ENCODE measurements around the gene SUSD1. TPM values are rescaled to one million over a fixed set of nuclear protein-coding genes. Genes with fewer than 3 reads are reported as not detected.
"Not testable (repeated sequence)": the region's sequence is repeated elsewhere in the genome, so short reads cannot be mapped to it uniquely, and the experiment has no call there.

SUSD1 gene
- total RNA-seq, 1 experiment from 2014 or later = 2.1 TPM

GRCh38 chr9:112097712-112098688, 77.1 kb downstream of the SUSD1 start:
- peak; percentile 66 for DNase-seq (ENCODE audit: low read depth)

DNA sequence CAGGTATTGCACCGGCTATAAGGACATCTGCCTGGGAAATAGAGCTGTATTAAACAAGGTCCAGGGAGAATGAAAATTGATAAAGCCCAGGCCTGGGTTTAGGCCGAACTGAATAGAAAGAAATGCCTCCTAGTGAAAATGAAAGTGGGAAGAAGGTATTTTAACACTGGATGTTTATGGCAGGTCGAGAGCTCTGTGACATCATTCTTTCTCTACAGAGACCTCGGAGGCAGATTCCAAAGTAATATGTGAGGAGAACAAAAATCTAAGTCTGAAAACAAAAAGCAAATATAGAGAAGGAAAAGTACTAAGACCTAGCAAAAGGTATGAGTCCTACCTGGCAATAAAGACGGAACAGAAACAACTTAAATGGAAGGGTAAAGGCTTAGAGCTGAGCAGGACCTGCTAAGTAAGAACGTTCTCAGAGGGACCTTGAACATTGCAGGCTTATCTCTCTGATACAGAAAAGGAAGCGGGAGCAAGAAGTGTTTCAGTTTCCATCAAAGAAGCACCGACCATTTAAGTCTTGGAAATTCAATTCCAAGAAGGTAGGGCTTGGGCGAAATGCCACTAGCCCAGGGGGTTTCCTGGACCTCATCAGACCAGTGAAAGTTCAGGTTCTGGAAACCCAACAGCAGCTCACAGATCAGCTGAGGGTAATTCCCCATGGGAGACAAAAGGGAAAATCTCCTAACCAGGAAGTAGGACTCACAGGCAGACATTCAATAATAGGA, 80.0 kb downstream of the SUSD1 start:
- no peak for DNase-seq (ENCODE audit: low read depth)

DNA sequence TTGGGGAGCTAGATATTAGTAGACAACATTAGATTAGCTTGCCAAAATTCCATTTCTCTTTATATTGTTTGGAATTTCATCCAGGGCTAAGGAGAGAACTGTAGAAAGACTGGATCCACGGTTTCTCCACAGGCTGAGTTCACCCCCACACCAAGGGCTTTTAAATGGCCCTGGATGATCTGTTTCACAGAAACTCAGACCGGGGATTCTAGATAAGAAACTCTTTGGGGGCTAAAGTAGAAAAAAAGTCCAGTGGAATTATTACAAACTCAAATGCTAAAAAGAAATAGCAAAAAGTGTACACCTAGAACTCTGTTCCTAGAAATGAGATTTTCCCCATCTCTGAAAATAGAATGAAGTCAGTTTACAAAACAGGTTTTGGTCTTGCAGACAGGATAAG, 80.9 kb downstream of the SUSD1 start:
- no peak for DNase-seq (ENCODE audit: low read depth)

GRCh38 chr9:112093870-112094216, 81.3 kb downstream of the SUSD1 start:
- DNase-seq (ENCODE audit: low read depth) = no peak

GRCh38 chr9:112093147-112093869, 81.8 kb downstream of the SUSD1 start:
- no peak for DNase-seq (ENCODE audit: low read depth)

GRCh38 chr9:112091810-112092209, 83.3 kb downstream of the SUSD1 start:
- no peak for DNase-seq (ENCODE audit: low read depth)

- DNase-seq (ENCODE audit: low read depth) = no peak
Measured at GRCh38 chr9:112087506-112087905, 87.6 kb downstream of the SUSD1 start.

- DNase-seq (ENCODE audit: low read depth) = no peak
Measured at GRCh38 chr9:112086627-112087026, 88.5 kb downstream of the SUSD1 start.

- no peak for DNase-seq (ENCODE audit: low read depth)
Measured at GRCh38 chr9:112084907-112085306, 90.2 kb downstream of the SUSD1 start.

GRCh38 chr9:112084334-112084733, 90.8 kb downstream of the SUSD1 start:
- DNase-seq (ENCODE audit: low read depth) = no peak

- DNase-seq (ENCODE audit: low read depth) = no peak
Measured at GRCh38 chr9:112081918-112082729, 93.0 kb downstream of the SUSD1 start.

DNA sequence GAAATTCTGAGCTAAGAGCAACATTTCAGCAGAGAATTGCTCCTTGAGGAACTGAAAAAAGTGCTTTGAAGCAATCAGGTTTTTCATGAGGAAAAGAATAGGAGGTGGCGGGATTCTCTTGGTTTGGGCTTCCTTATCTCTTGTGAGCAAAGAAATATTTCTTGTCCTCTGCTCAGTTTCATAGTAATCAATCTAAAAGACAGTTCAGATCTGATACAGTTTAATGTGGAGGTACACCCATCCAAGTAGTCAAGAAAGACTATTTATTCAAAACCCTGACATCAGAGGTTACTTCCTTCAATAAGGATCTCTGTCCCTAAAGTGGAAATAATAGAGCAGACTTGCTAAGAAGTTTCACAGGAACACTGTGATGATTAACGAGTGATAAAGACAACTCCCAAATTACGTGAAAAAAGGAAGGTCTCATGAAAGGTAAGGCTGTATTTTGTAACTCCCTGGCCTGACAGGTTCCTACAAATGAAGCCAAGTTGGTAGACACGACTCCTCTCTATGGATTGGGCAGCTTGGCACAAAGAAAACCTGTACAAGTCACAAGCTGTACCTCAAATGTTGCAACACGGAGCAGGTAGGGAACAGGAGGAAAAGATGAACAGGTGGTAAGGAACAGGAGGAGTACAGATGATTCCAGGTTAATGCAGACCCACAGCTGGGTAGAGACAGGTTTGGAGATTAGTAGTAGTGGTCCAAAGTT, 94.1 kb downstream of the SUSD1 start:
- DNase-seq (ENCODE audit: low read depth) = no peak

DNA sequence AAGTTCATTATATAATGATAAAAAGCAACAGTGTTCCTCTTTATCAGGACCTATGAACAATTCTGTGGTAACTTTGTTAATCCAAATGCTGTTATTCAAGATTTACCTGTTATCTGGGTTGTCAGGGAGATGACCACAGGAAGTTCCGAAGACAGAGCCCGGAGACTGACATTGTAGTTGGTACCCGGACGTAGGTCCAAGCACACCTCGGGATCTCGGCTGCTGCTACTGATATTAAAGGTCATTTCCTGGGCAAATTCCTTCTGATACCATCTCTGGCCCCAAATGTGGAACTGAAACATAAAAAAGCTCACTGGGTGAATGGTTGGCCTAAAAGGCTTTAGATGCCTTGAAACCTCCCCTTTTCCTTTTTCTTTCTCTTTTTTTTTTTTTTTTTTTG, 96.7 kb downstream of the SUSD1 start:
- DNase-seq (ENCODE audit: low read depth) = no peak

- no peak for DNase-seq (ENCODE audit: low read depth)
Measured at GRCh38 chr9:112076814-112077213, 98.3 kb downstream of the SUSD1 start.

DNA sequence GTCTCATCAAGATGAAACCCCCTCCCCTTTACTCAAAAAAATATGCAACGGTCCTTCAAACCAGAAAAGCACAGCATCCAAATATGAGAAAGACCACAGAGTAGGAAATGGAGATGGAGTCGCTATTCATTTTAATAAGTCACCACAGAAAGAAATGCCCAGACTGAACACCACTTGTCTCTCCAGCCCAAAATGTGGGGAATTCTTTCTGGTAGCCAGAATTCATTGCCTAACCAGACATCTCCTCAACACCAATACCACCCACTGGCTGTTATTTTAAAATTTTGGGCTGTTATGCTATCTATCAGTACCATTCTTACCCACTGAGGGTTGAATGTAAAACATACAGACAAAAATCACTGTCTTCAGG, 100.1 kb downstream of the SUSD1 start:
- no peak for DNase-seq (ENCODE audit: low read depth)

DNA sequence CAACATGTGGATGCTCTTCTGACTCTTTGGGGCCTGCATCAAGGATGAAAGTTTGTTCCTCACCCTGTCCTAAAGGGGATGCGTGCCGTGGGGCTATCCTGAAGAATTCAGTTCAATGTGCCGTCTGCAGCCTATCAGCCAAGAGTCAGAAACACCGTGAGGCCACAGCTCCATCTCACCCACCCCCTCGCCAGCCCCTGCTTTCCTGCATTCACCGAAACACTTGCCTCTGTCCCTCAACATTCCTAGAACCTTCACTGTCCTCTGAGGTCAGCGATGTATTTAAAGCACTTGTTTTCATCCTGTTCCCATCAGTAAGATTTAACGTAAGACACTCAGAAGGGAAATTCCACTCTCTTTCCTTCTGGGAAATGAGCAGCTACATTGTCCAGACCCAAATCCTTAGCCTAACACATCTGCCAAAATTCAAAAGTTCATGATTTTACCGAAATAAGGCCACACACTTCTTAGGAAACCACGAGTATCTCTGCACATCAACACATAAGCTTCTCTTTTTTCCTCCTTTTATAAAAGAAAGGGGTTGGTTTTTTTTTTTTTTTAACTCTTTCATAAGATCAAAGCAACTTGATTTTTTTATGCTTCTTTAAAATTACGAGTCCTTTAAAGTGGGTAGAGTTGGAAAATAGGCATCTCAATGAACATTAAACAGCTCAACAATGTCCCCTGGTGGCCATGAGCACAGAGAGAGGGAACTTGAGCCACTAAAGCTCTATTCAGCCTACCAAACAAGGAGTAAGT, 100.7 kb downstream of the SUSD1 start:
- peak; percentile 85 for DNase-seq (ENCODE audit: low read depth)

DNA sequence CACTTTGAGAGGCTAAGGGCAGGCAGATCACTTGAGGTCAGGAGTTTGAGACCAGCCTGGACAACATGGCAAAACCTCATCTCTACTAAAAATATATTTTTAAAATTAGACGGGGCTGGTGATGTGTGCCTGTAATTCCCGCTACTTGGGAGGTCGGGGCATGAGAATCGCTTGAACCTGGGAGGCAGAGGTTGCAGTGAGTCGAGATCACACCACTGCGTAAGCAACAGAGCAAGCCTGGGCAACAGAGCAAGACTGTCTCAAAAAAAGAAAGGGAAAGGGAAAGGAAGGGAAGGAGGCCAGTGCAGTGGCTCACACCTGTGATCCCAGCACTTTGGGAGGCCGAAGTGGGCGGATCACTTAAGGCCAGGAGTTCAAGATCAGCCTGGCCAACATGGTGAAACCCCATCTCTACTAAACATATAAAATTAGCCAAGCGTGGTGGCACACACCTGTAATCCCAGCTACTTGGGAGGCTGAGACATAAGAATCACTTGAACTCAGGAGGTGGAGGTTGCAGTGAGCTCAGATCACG, 101.4 kb downstream of the SUSD1 start:
- not testable (repeated sequence) for DNase-seq (ENCODE audit: low read depth)

DNA sequence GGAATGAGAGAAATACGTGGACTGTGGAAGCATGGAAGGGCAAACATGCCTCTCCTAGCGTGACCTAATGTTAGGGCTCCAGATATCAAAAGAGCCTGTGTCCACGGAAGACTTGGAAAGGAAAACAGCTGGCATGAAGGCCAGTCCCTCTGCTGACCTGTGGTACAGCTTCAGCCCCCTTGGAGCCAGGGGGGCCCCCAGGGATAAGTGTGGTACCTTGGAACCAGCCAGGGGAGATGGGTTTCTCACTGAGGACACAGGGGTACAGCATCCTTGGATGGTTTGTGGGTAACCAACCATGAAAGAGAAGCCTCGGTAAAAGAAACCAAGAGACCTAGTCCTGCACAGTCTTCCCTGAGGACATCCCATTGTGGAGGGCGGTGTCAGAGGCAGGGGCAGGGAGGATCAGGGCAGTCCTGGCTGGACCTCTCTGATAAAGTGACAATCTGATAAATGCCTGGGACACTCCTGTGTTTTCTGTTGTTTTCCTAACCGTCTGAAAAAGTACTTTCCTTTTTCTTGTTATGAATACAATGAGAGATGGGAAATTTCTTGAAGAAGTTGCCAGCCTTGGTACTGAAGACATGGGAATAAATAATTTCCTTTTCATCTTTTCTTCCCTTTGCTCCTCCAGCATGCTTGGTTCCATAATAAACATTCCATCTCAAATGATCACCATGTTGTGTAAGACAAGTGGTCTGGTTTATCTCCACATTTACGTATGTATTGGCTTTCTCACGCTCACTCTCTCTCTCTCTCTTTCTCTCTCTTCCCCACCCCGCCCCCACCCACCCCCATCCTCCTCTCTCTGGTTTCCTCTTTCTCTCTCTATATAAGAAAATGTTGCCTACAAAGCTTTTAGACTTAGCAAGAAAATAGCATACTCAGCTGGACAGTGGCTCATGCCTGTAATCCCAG, 102.1 kb downstream of the SUSD1 start:
- no peak for DNase-seq (ENCODE audit: low read depth)
